Bronchial epithelial cell (primary cell): ENCODE data around the gene VWA5B1. TPM values are rescaled to one million over a fixed set of nuclear protein-coding genes. Genes with fewer than 3 reads are reported as not detected.
A peak's percentile ranks its signal among the peaks of the same experiment; 100 is the strongest.

Experiments used
- DNase-seq: peaks from one replicate; pipeline ENCODE4 v3.0.0-alpha.2; 2010; ENCODE audit warnings: low read depth
- FAIRE-seq: peaks from 2 replicates; lab custom pipeline; 2011; peaks lifted over from hg19 to GRCh38; lab: Jason Lieb, UNC
- H3K27me3 ChIP-seq: 2 replicates; pipeline ENCODE4 v1.5.1; 2011; ENCODE audit warnings: low read length; ENCODE audit not compliant: control insufficient read depth, insufficient read depth
- H3K36me3 ChIP-seq: 2 replicates; pipeline ENCODE4 v1.5.1; 2011; ENCODE audit warnings: low read length; ENCODE audit not compliant: control insufficient read depth, insufficient read depth
- H3K4me3 ChIP-seq: 2 replicates; pipeline ENCODE4 v1.5.1; 2011; ENCODE audit warnings: mild to moderate bottlenecking, low read depth, low read length, control low read depth
- CTCF ChIP-seq: IDR thresholded peaks from 2 replicates; pipeline ENCODE4 v1.5.1; 2011; ENCODE audit warnings: mild to moderate bottlenecking, moderate library complexity, low read length, control low read depth, inconsistent platforms; ENCODE audit not compliant: insufficient read depth, severe bottlenecking
- total RNA-seq: library from RNA; depleted of rRNA; stranded (reverse); fragments of >200 nt; gene quantifications from 2 replicates; pipeline ENCODE4 v1.2.1, GENCODE V29; 2014

Gene VWA5B1
- total RNA-seq, 1 donor from 2014 or later = not detected

DNA sequence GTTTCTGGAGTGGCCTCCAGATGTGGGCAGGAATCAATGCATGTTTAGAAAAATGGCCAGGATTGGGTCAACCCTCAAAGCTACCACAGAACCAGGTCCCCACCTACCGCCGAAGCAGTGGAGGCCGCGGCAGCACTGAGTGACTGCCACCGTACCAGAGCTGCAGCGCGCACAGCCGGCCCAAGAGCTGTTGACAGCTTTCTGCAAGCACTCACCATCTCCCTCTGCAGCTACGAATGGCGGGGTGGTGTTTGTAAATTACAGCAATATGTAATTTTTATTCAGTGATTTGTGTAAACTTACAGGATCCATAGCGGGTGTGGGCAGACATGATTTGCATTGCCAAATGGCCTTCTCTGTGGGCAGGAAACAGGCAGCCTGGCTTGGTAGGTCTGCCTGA, 98.9 kb downstream of the VWA5B1 start:
- H3K4me3 ChIP-seq = no peak overlapping the region
- FAIRE-seq (no peak), DNase-seq (no peak)
- no peaks in the 10 kb centered on the region for H3K36me3 ChIP-seq
- peaks cover 20% of the 10 kb centered on the region for H3K27me3 ChIP-seq
- no peak for TF ChIP-seq CTCF

- Histone ChIP-seq H3K36me3 (no peaks in the 10 kb centered on the region), H3K27me3 (peaks cover 16% of the 10 kb centered on the region), H3K4me3 (no peak overlapping the region)
- TF ChIP-seq CTCF = no peak
- DNase-seq (no peak), FAIRE-seq (no peak)
Observed at GRCh38 chr1:20390589-20391331, 100.1 kb downstream of the VWA5B1 start.

DNA sequence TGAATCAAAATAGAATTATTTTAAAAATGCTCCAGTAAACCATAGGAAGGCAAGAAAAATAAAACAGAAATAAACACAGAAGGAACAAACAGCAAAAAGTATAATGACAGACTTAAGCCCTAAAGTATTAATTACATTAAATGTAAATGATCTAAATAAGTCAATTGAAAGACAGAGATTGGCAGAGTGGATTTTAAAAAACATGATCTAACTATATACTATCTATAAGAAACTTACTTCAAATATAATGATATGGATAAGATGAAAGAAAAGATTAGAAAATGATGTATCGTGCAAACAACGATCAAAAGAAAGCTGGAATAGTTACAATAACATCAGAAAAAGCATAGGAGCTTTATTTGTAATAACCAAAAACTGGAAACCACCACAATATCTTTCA, 104.6 kb downstream of the VWA5B1 start:
- no peak for FAIRE-seq
- H3K27me3 ChIP-seq = peaks cover 2% of the 10 kb centered on the region

DNA sequence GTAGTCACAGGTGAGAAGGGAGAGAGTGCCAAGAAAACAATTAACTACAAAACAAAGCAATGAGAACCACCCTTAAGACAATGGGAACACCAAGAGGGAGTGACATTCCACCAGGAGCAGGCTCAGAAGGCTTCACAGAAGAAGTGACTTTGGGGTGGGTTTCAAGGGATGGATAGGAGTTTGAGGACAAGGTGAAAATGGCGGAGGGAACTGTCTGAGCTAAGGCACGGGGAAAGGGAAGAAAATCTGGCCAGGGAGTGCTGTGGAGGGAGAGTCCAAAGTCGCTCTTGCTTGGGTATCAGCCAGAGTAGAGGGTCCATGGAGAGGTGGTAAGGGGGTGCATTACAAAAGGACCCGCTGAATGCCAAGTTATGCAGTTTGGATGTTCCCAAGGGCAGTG, 108.1 kb downstream of the VWA5B1 start:
- no peak for TF ChIP-seq CTCF
- DNase-seq = no peak
- Histone ChIP-seq H3K36me3 (no peaks in the 10 kb centered on the region), H3K4me3 (no peak overlapping the region), H3K27me3 (peaks cover 9% of the 10 kb centered on the region)
- FAIRE-seq = no peak

More for the DNA sequence above, 104.6 kb downstream of the VWA5B1 start:
- Histone ChIP-seq H3K4me3 (no peak overlapping the region), H3K36me3 (no peaks in the 10 kb centered on the region)
- no peak for TF ChIP-seq CTCF
- DNase-seq = no peak

DNA sequence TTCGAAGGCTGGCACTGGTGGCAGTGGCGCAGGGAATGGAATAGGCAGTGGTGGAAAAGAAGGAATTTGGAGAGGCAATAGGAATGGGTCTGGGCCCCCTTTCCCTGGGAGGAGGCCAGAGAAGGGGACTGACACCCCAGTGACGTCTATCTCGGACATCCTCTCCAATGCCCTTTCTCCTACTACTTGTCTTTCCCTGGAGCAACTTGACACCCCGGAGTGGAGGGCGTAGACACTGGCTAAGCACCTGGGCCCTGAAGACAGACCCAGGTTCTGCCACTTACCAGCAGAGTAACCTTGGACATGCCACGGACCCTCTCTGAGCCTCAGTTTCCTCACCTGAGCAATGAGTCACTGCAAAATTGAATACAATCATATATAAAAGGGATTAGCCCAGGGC, 108.5 kb downstream of the VWA5B1 start:
- peak; percentile 13 for FAIRE-seq
- Histone ChIP-seq H3K27me3 (peaks cover 9% of the 10 kb centered on the region), H3K4me3 (no peak overlapping the region), H3K36me3 (no peaks in the 10 kb centered on the region)
- TF ChIP-seq CTCF = no peak
- DNase-seq = no peak
